ENCODE measurements around the gene ACTN4.

- no peak for TF ChIP-seq CTCF (conservative IDR thresholded peaks at IDR 0.05; ENCODE audit: low read length)
- TF ChIP-seq EZH2phosphoT487 (IDR thresholded peaks at IDR 0.05; ENCODE audit: borderline replicate concordance), result no peak
Observed at GRCh38 chr19:38635483-38636399, 11.7 kb upstream of the ACTN4 start.
